K562 (cell line): Measurements from ENCODE around the gene SYNJ2. TPM values are rescaled to one million over a fixed set of nuclear protein-coding genes. Genes with fewer than 3 reads are reported as not detected.

ENCODE experiments used
- BHLHE40 ChIP-seq: IDR thresholded peaks from 2 replicates; pipeline ENCODE4 v1.6.1; 2011; ENCODE audit warnings: low read length, improper control_type of control experiment
- CEBPB ChIP-seq: fragments of 450-650 bp; IDR thresholded peaks from 2 replicates; pipeline ENCODE4 v1.6.1; 2016; ENCODE audit warnings: missing genetic modification characterization, missing compliant biosample characterization
- DMBX1 ChIP-seq: fragments of 250-450 bp; sonication (Bioruptor Pico); IDR thresholded peaks from 2 replicates; pipeline ENCODE4 v1.8.0; 2022; ENCODE audit warnings: inconsistent platforms, mild to moderate bottlenecking, moderate library complexity, borderline replicate concordance
- L3MBTL2 ChIP-seq: fragments of 450-650 bp; IDR thresholded peaks from 2 replicates; pipeline ENCODE4 v1.6.1; 2016; ENCODE audit warnings: mild to moderate bottlenecking, moderate library complexity
- RAD21 ChIP-seq, 2 experiments: fragments of 250-450 bp in 1 of 2; fragments of 450-650 bp in 1 of 2; sonication (Bioruptor Pico) in 1 of 2; formaldehyde crosslinking in 1 of 2; IDR thresholded peaks in 1 of 2; conservative IDR thresholded peaks in 1 of 2; 2 replicates each; pipeline versions ENCODE4 v1.4.0 to v1.8.0; 2020 to 2022; ENCODE audit warnings: mild to moderate bottlenecking in 2 of 2, moderate library complexity in 1 of 2
- RBFOX2 ChIP-seq: fragments of 200-400 bp; formaldehyde crosslinking; IDR thresholded peaks from 2 replicates; pipeline ENCODE4 v1.6.1; 2017; ENCODE audit warnings: low read depth, mild to moderate bottlenecking, low read length, moderate library complexity
- RCOR1 ChIP-seq, 2 experiments: IDR thresholded peaks; 2 replicates each; pipeline ENCODE4 v1.6.1; 2012; ENCODE audit warnings: low read depth in 2 of 2, low read length in 2 of 2, borderline replicate concordance in 1 of 2, improper control_type of control experiment in 1 of 2
- polyA plus RNA-seq, 8 experiments: library from polyadenylated mRNA; depleted of rRNA in 4 of 8; stranded (reverse) in 5 of 8; unstranded in 3 of 8; fragments of >200 nt; fragmentation: Nextera tagmentation in 2 of 8; fragmentation: Illumina TruSeq in 1 of 8; extraction: Ambion mirVana in 2 of 8; extraction: Trizol in 1 of 8; gene quantifications; 2 replicates each; pipeline versions ENCODE4 v1.2.1 to v1.2.3, GENCODE V29; 2011 to 2014; ENCODE audit warnings: inconsistent platforms in 1 of 8, missing spikeins in 1 of 8
- total RNA-seq, 7 experiments: library from RNA; depleted of rRNA in 6 of 7; stranded (reverse); fragments of >200 nt in 6 of 7; fragmentation: Illumina TruSeq in 2 of 7; extraction: Trizol in 2 of 7; gene quantifications; 2 replicates each; pipeline versions ENCODE4 v1.2.1 to v1.2.3, GENCODE V29; 2011 to 2021; ENCODE audit warnings: low replicate concordance in 1 of 7
- TF ChIP-seq, protein P1 (sequence below): fragments of 250-450 bp; sonication (Bioruptor Pico); IDR thresholded peaks from 2 replicates; pipeline ENCODE4 v1.5.0; 2021; ENCODE audit warnings: mild to moderate bottlenecking, moderate library complexity
- TF ChIP-seq, protein P2 (sequence below): fragments of 450-650 bp; IDR thresholded peaks from 2 replicates; pipeline ENCODE4 v1.6.1; 2016; ENCODE audit warnings: mild to moderate bottlenecking, moderate library complexity

Gene SYNJ2
- total and polyA plus RNA-seq, 9 of the 15 experiments (the other 6 are each of a cell fraction or from before 2014, with no cell fraction given), result 3.0 to 27.7 (median 17.8) TPM

DNA sequence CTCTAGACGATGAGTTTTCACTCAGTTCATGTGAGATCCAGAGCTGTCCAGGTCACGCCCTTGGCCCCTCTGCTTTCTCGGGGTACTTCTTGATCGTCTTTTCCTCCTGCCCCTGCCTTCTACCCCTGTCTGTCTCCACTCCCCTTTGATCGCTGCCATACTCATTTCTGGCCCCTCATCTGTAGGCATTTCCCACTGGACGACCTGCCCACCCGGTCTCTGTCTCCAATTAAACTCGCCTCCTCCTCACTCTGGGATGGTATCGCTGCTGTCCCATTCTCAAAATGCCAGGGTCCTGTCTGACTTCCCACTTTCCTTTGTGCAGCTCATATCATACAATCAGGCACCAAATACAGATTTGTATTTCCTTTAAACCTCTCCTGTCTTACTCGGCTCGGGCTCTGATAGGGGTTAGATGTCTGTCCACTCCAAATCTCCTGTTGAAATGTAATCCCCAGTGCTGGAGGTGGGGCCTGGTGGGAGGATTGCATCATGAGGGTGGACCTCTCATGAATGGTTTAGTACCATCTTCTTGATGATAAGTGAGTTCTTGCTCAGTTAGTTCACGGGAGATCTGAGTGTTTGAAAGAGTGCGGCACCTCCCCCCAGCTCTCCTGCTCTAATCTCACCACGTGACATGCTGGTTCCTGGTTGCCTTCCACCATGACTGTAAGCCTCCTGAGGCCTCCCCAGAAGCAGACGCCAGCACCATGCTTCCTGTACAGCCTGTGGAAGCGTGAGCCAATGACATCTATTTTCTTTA is 3.5 kb upstream of the SYNJ2 start (continued):
- TF ChIP-seq, protein P1, sequence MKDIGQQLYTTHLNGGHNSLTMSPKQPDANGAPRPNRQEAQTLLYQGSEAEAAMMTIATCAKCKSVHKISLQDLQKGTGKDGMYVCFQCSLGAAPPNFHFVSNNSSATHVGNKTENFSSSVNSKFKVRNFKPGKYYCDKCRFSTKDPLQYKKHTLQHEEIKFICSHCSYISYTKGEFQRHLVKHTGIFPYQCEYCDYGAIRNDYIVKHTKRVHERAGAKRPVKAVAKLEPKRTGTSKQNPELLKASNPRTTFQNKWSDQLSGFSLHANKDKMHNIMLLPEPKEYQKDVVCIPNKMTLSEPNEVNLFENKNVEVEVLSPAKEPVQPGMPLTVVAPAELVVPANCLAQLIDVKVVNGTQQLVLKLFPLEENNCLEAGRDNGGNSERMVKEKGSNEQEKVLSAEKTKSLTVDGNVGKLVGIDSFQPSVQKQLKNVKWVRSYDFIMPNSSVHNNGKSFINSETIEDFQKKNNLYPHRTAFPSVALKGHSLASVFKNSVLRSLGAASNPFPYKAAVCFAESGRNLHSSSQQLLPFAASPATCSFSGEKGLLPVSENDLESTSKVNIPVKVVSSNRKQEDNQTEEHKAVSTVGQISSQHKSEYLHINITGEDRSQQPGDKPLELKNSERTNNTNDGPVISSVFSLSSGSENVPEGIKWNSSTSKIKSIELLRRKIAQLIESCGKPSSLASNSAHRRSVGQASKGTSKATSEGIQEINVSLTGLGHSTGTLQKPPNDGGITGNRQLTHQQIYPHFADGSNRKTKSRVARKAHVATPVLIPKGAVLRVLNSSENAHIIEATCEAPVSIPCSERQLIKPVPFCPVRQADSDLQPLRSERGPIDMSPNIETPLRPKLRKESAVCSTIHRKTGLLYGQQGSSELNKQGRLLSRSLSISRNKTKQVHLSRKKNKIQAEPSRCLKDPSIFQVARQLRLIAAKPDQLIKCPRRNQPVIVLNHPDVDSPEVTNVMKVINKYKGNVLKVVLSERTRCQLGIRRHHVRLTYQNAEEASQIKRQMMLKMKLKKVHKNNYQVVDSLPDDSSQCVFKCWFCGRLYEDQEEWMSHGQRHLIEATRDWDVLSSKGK (CRISPR knock-in tag), result no peak
- TF ChIP-seq RBFOX2, result 0 out of 2 replicates have a peak, but pooled peaks have one; percentile 11
- TF ChIP-seq, protein P2, sequence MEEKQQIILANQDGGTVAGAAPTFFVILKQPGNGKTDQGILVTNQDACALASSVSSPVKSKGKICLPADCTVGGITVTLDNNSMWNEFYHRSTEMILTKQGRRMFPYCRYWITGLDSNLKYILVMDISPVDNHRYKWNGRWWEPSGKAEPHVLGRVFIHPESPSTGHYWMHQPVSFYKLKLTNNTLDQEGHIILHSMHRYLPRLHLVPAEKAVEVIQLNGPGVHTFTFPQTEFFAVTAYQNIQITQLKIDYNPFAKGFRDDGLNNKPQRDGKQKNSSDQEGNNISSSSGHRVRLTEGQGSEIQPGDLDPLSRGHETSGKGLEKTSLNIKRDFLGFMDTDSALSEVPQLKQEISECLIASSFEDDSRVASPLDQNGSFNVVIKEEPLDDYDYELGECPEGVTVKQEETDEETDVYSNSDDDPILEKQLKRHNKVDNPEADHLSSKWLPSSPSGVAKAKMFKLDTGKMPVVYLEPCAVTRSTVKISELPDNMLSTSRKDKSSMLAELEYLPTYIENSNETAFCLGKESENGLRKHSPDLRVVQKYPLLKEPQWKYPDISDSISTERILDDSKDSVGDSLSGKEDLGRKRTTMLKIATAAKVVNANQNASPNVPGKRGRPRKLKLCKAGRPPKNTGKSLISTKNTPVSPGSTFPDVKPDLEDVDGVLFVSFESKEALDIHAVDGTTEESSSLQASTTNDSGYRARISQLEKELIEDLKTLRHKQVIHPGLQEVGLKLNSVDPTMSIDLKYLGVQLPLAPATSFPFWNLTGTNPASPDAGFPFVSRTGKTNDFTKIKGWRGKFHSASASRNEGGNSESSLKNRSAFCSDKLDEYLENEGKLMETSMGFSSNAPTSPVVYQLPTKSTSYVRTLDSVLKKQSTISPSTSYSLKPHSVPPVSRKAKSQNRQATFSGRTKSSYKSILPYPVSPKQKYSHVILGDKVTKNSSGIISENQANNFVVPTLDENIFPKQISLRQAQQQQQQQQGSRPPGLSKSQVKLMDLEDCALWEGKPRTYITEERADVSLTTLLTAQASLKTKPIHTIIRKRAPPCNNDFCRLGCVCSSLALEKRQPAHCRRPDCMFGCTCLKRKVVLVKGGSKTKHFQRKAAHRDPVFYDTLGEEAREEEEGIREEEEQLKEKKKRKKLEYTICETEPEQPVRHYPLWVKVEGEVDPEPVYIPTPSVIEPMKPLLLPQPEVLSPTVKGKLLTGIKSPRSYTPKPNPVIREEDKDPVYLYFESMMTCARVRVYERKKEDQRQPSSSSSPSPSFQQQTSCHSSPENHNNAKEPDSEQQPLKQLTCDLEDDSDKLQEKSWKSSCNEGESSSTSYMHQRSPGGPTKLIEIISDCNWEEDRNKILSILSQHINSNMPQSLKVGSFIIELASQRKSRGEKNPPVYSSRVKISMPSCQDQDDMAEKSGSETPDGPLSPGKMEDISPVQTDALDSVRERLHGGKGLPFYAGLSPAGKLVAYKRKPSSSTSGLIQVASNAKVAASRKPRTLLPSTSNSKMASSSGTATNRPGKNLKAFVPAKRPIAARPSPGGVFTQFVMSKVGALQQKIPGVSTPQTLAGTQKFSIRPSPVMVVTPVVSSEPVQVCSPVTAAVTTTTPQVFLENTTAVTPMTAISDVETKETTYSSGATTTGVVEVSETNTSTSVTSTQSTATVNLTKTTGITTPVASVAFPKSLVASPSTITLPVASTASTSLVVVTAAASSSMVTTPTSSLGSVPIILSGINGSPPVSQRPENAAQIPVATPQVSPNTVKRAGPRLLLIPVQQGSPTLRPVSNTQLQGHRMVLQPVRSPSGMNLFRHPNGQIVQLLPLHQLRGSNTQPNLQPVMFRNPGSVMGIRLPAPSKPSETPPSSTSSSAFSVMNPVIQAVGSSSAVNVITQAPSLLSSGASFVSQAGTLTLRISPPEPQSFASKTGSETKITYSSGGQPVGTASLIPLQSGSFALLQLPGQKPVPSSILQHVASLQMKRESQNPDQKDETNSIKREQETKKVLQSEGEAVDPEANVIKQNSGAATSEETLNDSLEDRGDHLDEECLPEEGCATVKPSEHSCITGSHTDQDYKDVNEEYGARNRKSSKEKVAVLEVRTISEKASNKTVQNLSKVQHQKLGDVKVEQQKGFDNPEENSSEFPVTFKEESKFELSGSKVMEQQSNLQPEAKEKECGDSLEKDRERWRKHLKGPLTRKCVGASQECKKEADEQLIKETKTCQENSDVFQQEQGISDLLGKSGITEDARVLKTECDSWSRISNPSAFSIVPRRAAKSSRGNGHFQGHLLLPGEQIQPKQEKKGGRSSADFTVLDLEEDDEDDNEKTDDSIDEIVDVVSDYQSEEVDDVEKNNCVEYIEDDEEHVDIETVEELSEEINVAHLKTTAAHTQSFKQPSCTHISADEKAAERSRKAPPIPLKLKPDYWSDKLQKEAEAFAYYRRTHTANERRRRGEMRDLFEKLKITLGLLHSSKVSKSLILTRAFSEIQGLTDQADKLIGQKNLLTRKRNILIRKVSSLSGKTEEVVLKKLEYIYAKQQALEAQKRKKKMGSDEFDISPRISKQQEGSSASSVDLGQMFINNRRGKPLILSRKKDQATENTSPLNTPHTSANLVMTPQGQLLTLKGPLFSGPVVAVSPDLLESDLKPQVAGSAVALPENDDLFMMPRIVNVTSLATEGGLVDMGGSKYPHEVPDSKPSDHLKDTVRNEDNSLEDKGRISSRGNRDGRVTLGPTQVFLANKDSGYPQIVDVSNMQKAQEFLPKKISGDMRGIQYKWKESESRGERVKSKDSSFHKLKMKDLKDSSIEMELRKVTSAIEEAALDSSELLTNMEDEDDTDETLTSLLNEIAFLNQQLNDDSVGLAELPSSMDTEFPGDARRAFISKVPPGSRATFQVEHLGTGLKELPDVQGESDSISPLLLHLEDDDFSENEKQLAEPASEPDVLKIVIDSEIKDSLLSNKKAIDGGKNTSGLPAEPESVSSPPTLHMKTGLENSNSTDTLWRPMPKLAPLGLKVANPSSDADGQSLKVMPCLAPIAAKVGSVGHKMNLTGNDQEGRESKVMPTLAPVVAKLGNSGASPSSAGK, result peak; percentile 71; the same call in 1 of the 2 replicates
- peak; percentile 74 for TF ChIP-seq L3MBTL2
- TF ChIP-seq RCOR1 (IDR thresholded peaks at IDR 0.05; ENCODE audit: borderline replicate concordance in 1 of 2, low read depth in 2 of 2, low read length in 2 of 2), result peak in 1 of 2 experiments; percentile 74; a peak in 2 of 4 replicates
- TF ChIP-seq DMBX1 (CRISPR knock-in tag), result no peak
- TF ChIP-seq CEBPB (tag), result peak; percentile 97
- TF ChIP-seq BHLHE40, result peak; percentile 62; the same call in 1 of the 2 replicates
- peak in 1 of 2 experiments; percentile 20; a peak in 2 of 4 replicates for TF ChIP-seq RAD21 (CRISPR knock-in tag; conservative IDR thresholded peaks at IDR 0.05 in 1 of 2, IDR thresholded peaks at IDR 0.05 in 1 of 2)
